ENCODE measurements around the gene ROCK2. TPM values are rescaled to one million over a fixed set of nuclear protein-coding genes. Genes with fewer than 3 reads are reported as not detected.

Gene ROCK2
- total RNA-seq, 1 donor from 2014 or later, result 36.1 TPM

DNA sequence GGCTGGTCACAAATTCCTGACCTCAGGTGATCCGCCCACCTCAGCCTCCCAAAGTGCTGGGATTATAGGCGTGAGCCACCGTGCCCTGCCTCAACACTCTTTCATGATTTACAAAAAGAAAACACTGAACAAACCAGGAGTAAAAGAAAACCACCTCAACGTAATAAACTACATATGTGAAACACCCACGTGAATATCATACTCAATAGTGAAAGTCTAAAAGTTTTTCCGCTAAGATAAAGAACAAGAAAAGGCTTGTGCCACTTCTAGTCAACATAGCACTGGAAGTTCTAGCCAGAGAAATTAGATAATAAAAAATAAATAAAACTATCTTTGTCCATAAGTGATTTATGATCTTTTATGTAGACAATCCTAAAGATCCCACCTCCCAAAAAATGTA is 68.5 kb downstream of the ROCK2 start:
- no peak overlapping the region for H3K27ac Mint-ChIP-seq
- no peak overlapping the region for H3K4me3 Mint-ChIP-seq
- Histone ChIP-seq H3K4me3 (no peak overlapping the region), H3F3A (ENCODE audit: low read depth) (no peaks in the 10 kb centered on the region), H3K9me3 (ENCODE audit: low read depth) (peaks cover 6% of the 10 kb centered on the region), H3K27me3 (no peaks in the 10 kb centered on the region), H3K9ac (no peak overlapping the region), H4K20me1 (ENCODE audit: low read depth) (no peaks in the 10 kb centered on the region), H3K27ac (no peak overlapping the region), H3K36me3 (peaks cover 6% of the 10 kb centered on the region), H3K79me2 (ENCODE audit: low read depth) (peaks cover 28% of the 10 kb centered on the region), H2AFZ (replicated peaks) (no peak overlapping the region), H3K4me1 (no peaks in the 10 kb centered on the region), H3K4me2 (no peak overlapping the region)
- no peaks in the 10 kb centered on the region for H3K4me1 Mint-ChIP-seq
- peaks cover 60% of the 10 kb centered on the region for H3K36me3 Mint-ChIP-seq
- TF ChIP-seq EZH2phosphoT487 (IDR thresholded peaks at IDR 0.05) (no peak), EZH2 (IDR thresholded peaks at IDR 0.05) (no peak)
- TF ChIP-seq, protein P1, sequence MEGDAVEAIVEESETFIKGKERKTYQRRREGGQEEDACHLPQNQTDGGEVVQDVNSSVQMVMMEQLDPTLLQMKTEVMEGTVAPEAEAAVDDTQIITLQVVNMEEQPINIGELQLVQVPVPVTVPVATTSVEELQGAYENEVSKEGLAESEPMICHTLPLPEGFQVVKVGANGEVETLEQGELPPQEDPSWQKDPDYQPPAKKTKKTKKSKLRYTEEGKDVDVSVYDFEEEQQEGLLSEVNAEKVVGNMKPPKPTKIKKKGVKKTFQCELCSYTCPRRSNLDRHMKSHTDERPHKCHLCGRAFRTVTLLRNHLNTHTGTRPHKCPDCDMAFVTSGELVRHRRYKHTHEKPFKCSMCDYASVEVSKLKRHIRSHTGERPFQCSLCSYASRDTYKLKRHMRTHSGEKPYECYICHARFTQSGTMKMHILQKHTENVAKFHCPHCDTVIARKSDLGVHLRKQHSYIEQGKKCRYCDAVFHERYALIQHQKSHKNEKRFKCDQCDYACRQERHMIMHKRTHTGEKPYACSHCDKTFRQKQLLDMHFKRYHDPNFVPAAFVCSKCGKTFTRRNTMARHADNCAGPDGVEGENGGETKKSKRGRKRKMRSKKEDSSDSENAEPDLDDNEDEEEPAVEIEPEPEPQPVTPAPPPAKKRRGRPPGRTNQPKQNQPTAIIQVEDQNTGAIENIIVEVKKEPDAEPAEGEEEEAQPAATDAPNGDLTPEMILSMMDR (IDR thresholded peaks at IDR 0.05), result no peak
- H3K27me3 Mint-ChIP-seq (ENCODE audit: insufficient read depth, low read depth), result no peaks in the 10 kb centered on the region
- H3K9me3 Mint-ChIP-seq, result peaks cover 9% of the 10 kb centered on the region
- no peak for DNase-seq (ENCODE audit: low spot score)

DNA sequence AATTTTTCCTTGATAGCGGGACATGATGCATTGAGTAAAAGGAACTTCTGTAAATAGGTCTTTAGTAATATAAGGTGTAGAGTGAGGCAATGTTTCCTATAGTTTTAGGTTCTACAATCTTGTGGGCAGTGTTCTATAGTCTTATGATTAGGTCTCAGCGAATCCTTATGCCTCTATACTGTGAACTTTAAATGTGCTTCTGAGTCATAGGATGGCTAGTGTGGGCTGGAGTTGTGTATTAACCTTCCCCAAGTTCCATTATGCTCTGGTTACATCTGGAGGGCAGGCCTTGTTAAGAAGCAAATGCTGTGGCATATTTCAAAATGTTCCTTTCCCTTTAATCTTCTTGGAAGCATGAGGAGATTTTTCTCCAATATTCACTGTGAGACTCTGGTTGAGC is 73.5 kb downstream of the ROCK2 start:
- H3K4me3 ChIP-seq, result no peak overlapping the region
- no peaks in the 10 kb centered on the region for H3F3A ChIP-seq (ENCODE audit: low read depth)
- peaks cover 20% of the 10 kb centered on the region for H3K79me2 ChIP-seq (ENCODE audit: low read depth)
- Mint-ChIP-seq H3K36me3 (peaks cover 53% of the 10 kb centered on the region), H3K27me3 (ENCODE audit: insufficient read depth, low read depth) (no peaks in the 10 kb centered on the region), H3K4me1 (no peaks in the 10 kb centered on the region), H3K9me3 (peaks cover 5% of the 10 kb centered on the region), H3K27ac (no peak overlapping the region), H3K4me3 (no peak overlapping the region)
- TF ChIP-seq EZH2phosphoT487 (IDR thresholded peaks at IDR 0.05) (no peak), EZH2 (IDR thresholded peaks at IDR 0.05) (no peak)
- TF ChIP-seq, protein P1 (IDR thresholded peaks at IDR 0.05), result no peak
- no peak for DNase-seq (ENCODE audit: low spot score)
- no peaks in the 10 kb centered on the region for H4K20me1 ChIP-seq (ENCODE audit: low read depth)
- H3K27me3 ChIP-seq, result no peaks in the 10 kb centered on the region
- H3K4me2 ChIP-seq, result no peak overlapping the region
- H3K36me3 ChIP-seq, result peaks cover 4% of the 10 kb centered on the region
- peaks cover 6% of the 10 kb centered on the region for H3K9me3 ChIP-seq (ENCODE audit: low read depth)
- H3K9ac ChIP-seq, result no peak overlapping the region
- H3K4me1 ChIP-seq, result no peaks in the 10 kb centered on the region
- no peak overlapping the region for H3K27ac ChIP-seq
- no peak overlapping the region for H2AFZ ChIP-seq (replicated peaks)

DNA sequence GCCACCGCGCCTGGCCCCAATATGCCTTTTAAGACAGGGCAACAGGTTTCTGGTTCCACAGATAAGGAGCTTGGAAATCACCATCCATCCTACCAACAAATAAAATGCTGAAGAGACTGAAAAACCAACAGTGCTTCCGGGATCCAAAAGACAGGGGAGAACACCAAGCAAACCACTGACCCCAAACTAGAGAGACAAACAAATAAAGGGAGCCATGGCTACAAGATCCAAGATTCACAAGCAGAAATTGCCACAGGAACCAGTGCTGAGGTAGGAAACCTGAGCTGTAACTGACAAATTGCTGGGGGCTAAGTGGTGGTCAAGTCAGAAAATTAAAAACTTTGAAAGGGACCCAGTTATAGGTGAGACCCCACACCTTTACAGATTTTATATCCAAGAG is 76.5 kb downstream of the ROCK2 start:
- DNase-seq (ENCODE audit: low spot score), result no peak
- no peak overlapping the region for H2AFZ ChIP-seq (replicated peaks)
- no peaks in the 10 kb centered on the region for H3K4me1 ChIP-seq
- no peaks in the 10 kb centered on the region for H3K27me3 ChIP-seq
- H3K9me3 ChIP-seq (ENCODE audit: low read depth), result no peaks in the 10 kb centered on the region
- no peaks in the 10 kb centered on the region for H3F3A ChIP-seq (ENCODE audit: low read depth)
- no peak overlapping the region for H3K27ac ChIP-seq
- H3K4me2 ChIP-seq, result no peak overlapping the region
- Mint-ChIP-seq H3K27ac (no peak overlapping the region), H3K9me3 (no peaks in the 10 kb centered on the region), H3K4me3 (no peak overlapping the region), H3K4me1 (no peaks in the 10 kb centered on the region), H3K36me3 (peaks cover 47% of the 10 kb centered on the region), H3K27me3 (ENCODE audit: insufficient read depth, low read depth) (no peaks in the 10 kb centered on the region)
- TF ChIP-seq, protein P1 (IDR thresholded peaks at IDR 0.05), result no peak
- no peaks in the 10 kb centered on the region for H4K20me1 ChIP-seq (ENCODE audit: low read depth)
- H3K4me3 ChIP-seq, result no peak overlapping the region
- no peak overlapping the region for H3K9ac ChIP-seq
- H3K79me2 ChIP-seq (ENCODE audit: low read depth), result peaks cover 2% of the 10 kb centered on the region
- H3K36me3 ChIP-seq, result peaks cover 7% of the 10 kb centered on the region

DNA sequence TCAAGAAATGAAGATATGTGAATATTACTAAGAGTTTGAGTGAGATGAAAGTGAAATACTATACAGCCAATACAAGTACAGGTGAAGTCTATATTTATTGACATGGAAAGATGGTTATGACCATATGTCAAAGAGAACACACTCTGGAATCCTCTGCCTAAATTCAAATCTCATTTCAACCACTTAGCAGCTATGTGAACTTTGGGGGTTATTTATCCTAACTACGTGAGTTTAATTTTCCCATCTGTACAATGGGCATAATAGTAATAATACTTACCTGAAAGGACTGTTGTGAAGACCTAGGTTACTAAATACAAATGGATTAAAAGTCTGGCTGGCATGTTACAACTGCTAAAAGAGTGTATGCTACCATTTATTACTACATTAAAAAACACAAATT is 79.6 kb downstream of the ROCK2 start:
- DNase-seq (ENCODE audit: low spot score), result no peak
- Mint-ChIP-seq H3K36me3 (peaks cover 38% of the 10 kb centered on the region), H3K27ac (no peak overlapping the region), H3K4me1 (no peaks in the 10 kb centered on the region), H3K9me3 (peaks cover 4% of the 10 kb centered on the region), H3K4me3 (no peak overlapping the region), H3K27me3 (ENCODE audit: insufficient read depth, low read depth) (no peaks in the 10 kb centered on the region)
- H3K4me3 ChIP-seq, result no peak overlapping the region
- no peaks in the 10 kb centered on the region for H3F3A ChIP-seq (ENCODE audit: low read depth)
- H3K36me3 ChIP-seq, result peaks cover 4% of the 10 kb centered on the region
- H4K20me1 ChIP-seq (ENCODE audit: low read depth), result no peaks in the 10 kb centered on the region
- H3K27me3 ChIP-seq, result no peaks in the 10 kb centered on the region
- no peaks in the 10 kb centered on the region for H3K4me1 ChIP-seq
- TF ChIP-seq EZH2phosphoT487 (IDR thresholded peaks at IDR 0.05) (no peak), EZH2 (IDR thresholded peaks at IDR 0.05) (no peak)
- TF ChIP-seq, protein P1 (IDR thresholded peaks at IDR 0.05), result no peak
- no peaks in the 10 kb centered on the region for H3K79me2 ChIP-seq (ENCODE audit: low read depth)
- no peak overlapping the region for H3K4me2 ChIP-seq
- H3K27ac ChIP-seq, result no peak overlapping the region
- no peaks in the 10 kb centered on the region for H3K9me3 ChIP-seq (ENCODE audit: low read depth)
- no peak overlapping the region for H3K9ac ChIP-seq
- no peak overlapping the region for H2AFZ ChIP-seq (replicated peaks)

All from neural progenitor cell (in vitro differentiated cells).